Astrocyte (in vitro differentiated cells and primary cell): ENCODE measurements around the gene CREB5. TPM values are rescaled to one million over a fixed set of nuclear protein-coding genes. Genes with fewer than 3 reads are reported as not detected.

Experiments
- DNase-seq: peaks from one replicate; pipeline ENCODE4 v3.0.0-alpha.2; 2010; ENCODE audit warnings: low read depth
- FAIRE-seq: peaks from 2 replicates; lab custom pipeline; 2011; peaks lifted over from hg19 to GRCh38; lab: Jason Lieb, UNC
- H2AFZ ChIP-seq: 2 replicates; pipeline ENCODE4 v1.6.0; 2012; ENCODE audit warnings: low read depth, low read length, inconsistent platforms
- H3K27ac ChIP-seq: 2 replicates; pipeline ENCODE4 v1.5.1; 2011; ENCODE audit warnings: low read depth, low read length, inconsistent platforms
- H3K27me3 ChIP-seq: 2 replicates; pipeline ENCODE4 v1.6.0; 2011; ENCODE audit warnings: low read length, inconsistent platforms; ENCODE audit not compliant: insufficient read depth
- H3K36me3 ChIP-seq: 2 replicates; pipeline ENCODE4 v1.5.1; 2011; ENCODE audit warnings: low read length, inconsistent platforms; ENCODE audit not compliant: insufficient read depth
- H3K4me1 ChIP-seq: 2 replicates; pipeline ENCODE4 v1.5.1; 2011; ENCODE audit warnings: low read length, inconsistent platforms; ENCODE audit not compliant: insufficient read depth
- H3K4me2 ChIP-seq: 2 replicates; pipeline ENCODE4 v1.6.0; 2012; ENCODE audit warnings: low read length, inconsistent platforms
- H3K4me3 ChIP-seq: 2 replicates; pipeline ENCODE4 v1.5.1; 2011; ENCODE audit warnings: low read depth, mild to moderate bottlenecking, low read length, inconsistent platforms; ENCODE audit not compliant: insufficient read depth
- H3K79me2 ChIP-seq: 2 replicates; pipeline ENCODE4 v1.6.0; 2012; ENCODE audit warnings: mild to moderate bottlenecking, low read length, inconsistent platforms; ENCODE audit not compliant: insufficient read depth
- H3K9ac ChIP-seq: 2 replicates; pipeline ENCODE4 v1.6.0; 2012; ENCODE audit warnings: mild to moderate bottlenecking, low read length, inconsistent platforms
- H3K9me3 ChIP-seq: 2 replicates; pipeline ENCODE4 v1.5.1; 2012; ENCODE audit warnings: low read depth, mild to moderate bottlenecking, low read length, inconsistent platforms; ENCODE audit not compliant: insufficient read depth
- H4K20me1 ChIP-seq: 2 replicates; pipeline ENCODE4 v1.6.0; 2012; ENCODE audit warnings: low read length, inconsistent platforms; ENCODE audit not compliant: insufficient read depth
- H3K27ac Mint-ChIP-seq: one replicate; pipeline ENCODE4 v1.8.0; 2021; ENCODE audit warnings: mild to moderate bottlenecking, mixed read lengths; ENCODE audit not compliant: unreplicated experiment
- H3K27me3 Mint-ChIP-seq: one replicate; pipeline ENCODE4 v1.8.0; 2021; ENCODE audit warnings: low read depth, mixed read lengths; ENCODE audit not compliant: unreplicated experiment
- H3K36me3 Mint-ChIP-seq: one replicate; pipeline ENCODE4 v1.8.0; 2021; ENCODE audit warnings: low read depth, mixed read lengths; ENCODE audit not compliant: unreplicated experiment
- H3K4me1 Mint-ChIP-seq: one replicate; pipeline ENCODE4 v1.8.0; 2021; ENCODE audit warnings: low read depth, mixed read lengths; ENCODE audit not compliant: unreplicated experiment
- H3K4me3 Mint-ChIP-seq: one replicate; pipeline ENCODE4 v1.8.0; 2021; ENCODE audit warnings: mild to moderate bottlenecking, moderate library complexity, mixed read lengths; ENCODE audit not compliant: unreplicated experiment
- H3K9me3 Mint-ChIP-seq: one replicate; pipeline ENCODE4 v1.8.0; 2021; ENCODE audit warnings: mild to moderate bottlenecking, mixed read lengths; ENCODE audit not compliant: unreplicated experiment
- CTCF ChIP-seq: IDR thresholded peaks from 2 replicates; pipeline ENCODE4 v1.5.1; 2011; ENCODE audit warnings: low read depth, mild to moderate bottlenecking, inconsistent platforms, low read length, moderate library complexity; ENCODE audit not compliant: insufficient read depth
- EZH2 ChIP-seq: IDR thresholded peaks from 2 replicates; pipeline ENCODE4 v1.6.1; 2012; ENCODE audit warnings: mild to moderate bottlenecking, low read length, inconsistent platforms; ENCODE audit not compliant: insufficient read depth
- total RNA-seq: library from RNA; stranded (reverse); gene quantifications from 2 replicates; pipeline ENCODE4 v1.2.1, GENCODE V29; 2021

Gene CREB5
- total RNA-seq, 1 donor from 2014 or later: 25.4 TPM

GRCh38 chr7:28811701-28812430 lies 399.5 kb downstream of the CREB5 start:
- no peaks in the 10 kb centered on the region for H3K9me3 Mint-ChIP-seq
- Histone ChIP-seq H3K9me3 (no peaks in the 10 kb centered on the region), H2AFZ (no peak overlapping the region), H3K4me1 (peaks cover 8% of the 10 kb centered on the region), H3K4me2 (no peak overlapping the region), H3K79me2 (no peaks in the 10 kb centered on the region), H3K27me3 (no peaks in the 10 kb centered on the region), H3K4me3 (no peak overlapping the region), H3K9ac (no peak overlapping the region), H3K27ac (no peak overlapping the region), H4K20me1 (no peaks in the 10 kb centered on the region), H3K36me3 (no peaks in the 10 kb centered on the region)
- peaks cover 14% of the 10 kb centered on the region for H3K4me1 Mint-ChIP-seq
- no peak overlapping the region for H3K4me3 Mint-ChIP-seq
- FAIRE-seq (no peak), DNase-seq (no peak)
- peaks cover 11% of the 10 kb centered on the region for H3K36me3 Mint-ChIP-seq
- no peaks in the 10 kb centered on the region for H3K27me3 Mint-ChIP-seq
- H3K27ac Mint-ChIP-seq: no peak overlapping the region
- TF ChIP-seq CTCF (no peak), EZH2 (no peak)

- FAIRE-seq (no peak), DNase-seq (no peak)
- no peaks in the 10 kb centered on the region for H3K9me3 ChIP-seq
- TF ChIP-seq EZH2: no peak
- no peak for TF ChIP-seq CTCF
- H3K79me2 ChIP-seq: no peaks in the 10 kb centered on the region
- Mint-ChIP-seq H3K36me3 (peaks cover 11% of the 10 kb centered on the region), H3K27me3 (no peaks in the 10 kb centered on the region), H3K4me3 (no peak overlapping the region), H3K4me1 (peaks cover 10% of the 10 kb centered on the region), H3K9me3 (no peaks in the 10 kb centered on the region), H3K27ac (no peak overlapping the region)
- H3K4me2 ChIP-seq: no peak overlapping the region
- no peak overlapping the region for H3K4me3 ChIP-seq
- H3K27ac ChIP-seq: no peak overlapping the region
- peaks cover under 1% of the 10 kb centered on the region for H3K4me1 ChIP-seq
- H4K20me1 ChIP-seq: no peaks in the 10 kb centered on the region
- no peaks in the 10 kb centered on the region for H3K36me3 ChIP-seq
- H3K9ac ChIP-seq: no peak overlapping the region
- no peak overlapping the region for H2AFZ ChIP-seq
- no peaks in the 10 kb centered on the region for H3K27me3 ChIP-seq
These were observed 400.3 kb downstream of the CREB5 start for GRCh38 chr7:28812616-28813015.

- Mint-ChIP-seq H3K4me1 (peaks cover 6% of the 10 kb centered on the region), H3K9me3 (no peaks in the 10 kb centered on the region), H3K36me3 (peaks cover 11% of the 10 kb centered on the region), H3K27me3 (no peaks in the 10 kb centered on the region), H3K27ac (no peak overlapping the region), H3K4me3 (no peak overlapping the region)
- no peaks in the 10 kb centered on the region for H3K79me2 ChIP-seq
- no peak overlapping the region for H3K4me3 ChIP-seq
- DNase-seq (no peak), FAIRE-seq (no peak)
- H3K9ac ChIP-seq: no peak overlapping the region
- H4K20me1 ChIP-seq: no peaks in the 10 kb centered on the region
- no peak overlapping the region for H3K27ac ChIP-seq
- TF ChIP-seq CTCF: no peak
- TF ChIP-seq EZH2: no peak
- no peaks in the 10 kb centered on the region for H3K4me1 ChIP-seq
- H3K36me3 ChIP-seq: no peaks in the 10 kb centered on the region
- H3K4me2 ChIP-seq: no peak overlapping the region
- no peaks in the 10 kb centered on the region for H3K27me3 ChIP-seq
- H2AFZ ChIP-seq: no peak overlapping the region
- no peaks in the 10 kb centered on the region for H3K9me3 ChIP-seq
These were observed 401.1 kb downstream of the CREB5 start for GRCh38 chr7:28813243-28813962.
